TTC549 (cell line): ENCODE data around the gene VAMP1.

Source experiments
- FAIRE-seq: peaks from 2 replicates; lab custom pipeline; 2012; peaks lifted over from hg19 to GRCh38; lab: Jason Lieb, UNC

VAMP1 gene

DNA sequence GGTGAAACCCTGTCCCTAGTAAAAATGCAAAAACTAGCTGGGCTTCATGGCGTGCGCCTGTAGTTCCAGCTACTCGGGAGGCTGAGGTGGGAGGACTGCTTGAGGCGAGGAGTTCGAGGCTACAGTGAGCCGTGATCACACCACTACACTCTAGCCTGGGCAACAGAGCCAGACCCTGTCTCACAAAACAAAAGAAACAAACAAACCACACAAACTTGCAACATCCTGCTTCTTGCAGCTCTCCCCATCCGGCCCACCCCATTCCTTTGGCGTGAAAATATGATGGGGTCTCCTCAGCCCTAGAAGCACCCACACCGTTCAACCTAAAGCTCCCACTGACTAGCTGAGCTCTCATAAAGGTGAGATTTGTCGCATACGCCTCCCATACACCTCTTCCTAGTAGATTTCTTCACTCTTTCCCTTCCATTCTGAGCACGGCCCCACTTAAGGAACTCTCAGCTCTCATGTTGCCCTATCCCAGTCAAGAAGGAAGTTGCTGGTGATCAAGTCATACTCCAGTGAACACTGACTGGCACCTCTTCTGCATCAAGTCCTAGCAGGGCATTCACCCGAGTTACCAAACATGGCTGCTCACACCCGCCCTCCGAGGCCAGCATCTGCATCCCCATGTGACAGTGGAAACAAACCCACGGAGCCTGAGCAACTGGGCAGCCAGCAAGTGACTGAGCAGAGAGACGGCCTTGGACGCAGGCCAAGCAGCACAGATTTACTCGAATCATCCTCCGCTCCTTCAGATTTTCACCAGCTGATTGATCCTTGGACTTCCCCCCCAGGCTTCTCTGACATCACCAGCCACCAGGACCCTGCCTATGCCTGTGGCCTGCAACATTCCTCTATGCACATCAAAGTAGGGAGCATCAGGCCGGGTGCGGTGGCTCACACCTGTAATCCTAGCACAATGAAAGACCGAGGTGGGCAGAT lies 44.6 kb downstream of the VAMP1 start:
- FAIRE-seq, result no peak

DNA sequence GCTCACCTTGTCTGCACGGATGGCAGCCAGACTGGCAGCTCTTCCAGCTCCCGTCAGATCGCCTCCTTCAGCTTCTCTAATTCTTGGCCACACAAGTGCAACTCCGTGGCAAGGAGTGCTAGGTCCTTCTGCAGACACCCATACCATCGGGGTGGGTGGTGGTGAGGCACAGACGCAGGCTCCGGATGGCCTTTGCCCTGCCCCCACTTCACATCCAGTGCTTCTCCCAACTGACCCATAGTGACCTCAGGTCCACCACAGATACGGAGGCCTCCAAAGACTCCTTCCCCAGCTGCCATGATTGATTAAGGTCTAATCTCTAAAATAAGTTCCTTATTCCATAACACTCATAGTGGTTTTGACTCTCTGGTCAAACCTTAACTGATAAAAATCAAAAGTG lies 45.6 kb downstream of the VAMP1 start:
- FAIRE-seq, result no peak

DNA sequence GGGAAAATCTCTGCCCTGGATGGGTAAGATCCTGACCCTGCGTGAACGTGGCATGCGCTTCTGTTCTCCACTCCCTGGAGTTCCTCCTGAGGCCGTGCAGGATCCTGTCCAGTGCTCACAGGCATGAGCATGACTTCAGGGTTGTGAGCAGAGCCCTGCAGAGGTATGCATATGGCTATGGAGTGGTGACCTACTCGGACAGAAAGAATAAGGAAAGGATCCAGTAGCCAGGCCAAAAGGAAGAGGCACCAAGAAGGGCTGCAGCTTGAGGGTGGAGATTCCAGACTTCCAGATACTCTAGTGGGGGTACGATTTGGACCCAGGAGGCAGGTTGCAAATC lies 46.5 kb downstream of the VAMP1 start:
- no peak for FAIRE-seq

DNA sequence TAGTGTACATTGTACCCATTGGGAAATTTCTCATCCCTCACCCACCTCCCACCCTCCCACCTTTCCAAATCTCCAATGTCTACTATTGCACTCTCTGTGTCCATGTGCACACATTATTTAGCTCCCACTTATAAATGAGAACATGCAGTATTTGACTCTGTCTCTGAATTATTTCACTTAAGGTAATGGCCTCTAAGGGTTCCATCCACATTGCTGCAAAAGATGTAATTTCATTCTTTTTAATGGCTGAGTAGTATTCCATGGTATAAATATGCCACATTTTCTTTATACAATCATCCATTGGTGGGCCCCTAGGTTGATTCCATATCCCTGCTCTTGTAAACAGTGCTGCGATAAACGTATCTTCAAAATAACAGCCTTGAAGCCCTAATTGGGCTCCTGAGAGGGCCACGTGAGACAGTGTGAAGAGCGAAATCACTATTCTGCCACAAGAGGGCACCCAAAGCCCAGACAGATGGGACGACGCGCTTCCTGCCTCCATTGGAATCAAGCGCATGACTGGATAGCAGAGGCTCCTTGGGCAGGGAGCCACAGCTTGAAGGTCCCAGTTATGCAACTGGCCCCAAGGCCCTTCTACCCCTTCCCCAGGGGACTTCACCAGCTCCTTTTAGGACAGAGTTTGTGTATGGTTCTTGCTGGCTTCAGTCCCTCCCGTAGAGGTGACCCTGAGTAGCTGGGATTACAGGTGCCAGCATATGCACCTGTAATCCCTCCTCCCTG lies 47.0 kb downstream of the VAMP1 start:
- peak; percentile 73 for FAIRE-seq

DNA sequence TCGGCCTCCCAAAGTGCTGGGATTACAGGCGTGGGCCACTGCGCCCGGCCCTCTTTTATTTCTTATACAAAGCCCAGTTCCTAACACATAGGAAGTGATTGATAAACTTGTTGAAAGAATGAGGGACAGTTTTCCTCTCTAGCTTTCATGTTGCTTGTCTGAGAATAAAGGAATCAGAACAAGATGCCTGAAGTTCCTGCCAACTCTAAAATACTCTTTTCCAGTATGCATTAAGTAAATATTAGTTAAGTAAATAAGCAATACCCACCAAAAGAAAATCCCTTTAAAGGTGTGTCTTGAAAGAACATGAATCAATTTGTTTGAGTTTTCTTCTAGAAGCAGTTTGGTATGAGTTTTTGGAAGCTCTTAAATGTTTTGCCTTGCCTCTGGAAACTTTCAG lies 50.1 kb downstream of the VAMP1 start:
- FAIRE-seq, result no peak

DNA sequence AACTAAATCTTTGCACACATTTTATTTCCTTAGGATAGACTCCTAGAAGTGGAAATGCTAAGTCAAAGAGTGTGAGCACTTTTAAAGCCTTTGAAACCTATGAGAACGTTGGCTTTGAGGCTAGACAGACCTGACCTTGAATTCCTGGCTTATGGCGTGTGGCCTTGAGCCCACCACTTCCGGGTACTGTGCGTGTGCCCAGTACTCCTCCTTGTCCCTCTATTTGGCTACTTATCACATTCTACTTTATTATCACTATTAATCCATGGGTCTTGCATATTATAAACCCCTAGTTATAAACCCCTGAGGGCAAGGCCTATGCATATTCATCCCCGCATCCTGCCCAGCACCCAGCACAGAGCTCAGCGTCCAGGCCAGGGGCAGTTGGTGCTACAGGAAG lies 51.7 kb downstream of the VAMP1 start:
- FAIRE-seq, result no peak

DNA sequence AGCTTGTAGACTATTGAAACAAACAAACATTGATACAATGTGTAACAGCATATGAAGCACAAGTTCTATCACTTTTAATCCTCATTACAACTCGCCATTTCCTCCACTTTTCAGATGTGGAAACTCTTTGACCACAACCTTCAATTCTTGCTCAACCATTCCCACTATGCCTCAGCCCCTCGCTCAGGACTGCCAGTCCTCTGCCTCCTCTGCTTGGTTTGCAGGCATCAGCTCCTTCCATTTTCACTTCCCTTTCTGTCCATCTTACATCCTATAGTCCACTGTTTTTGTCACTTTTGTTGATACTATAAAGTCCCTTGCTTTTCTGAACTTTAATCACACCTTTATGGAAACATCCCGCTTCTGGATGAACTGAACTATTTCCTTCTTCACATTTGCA lies 53.9 kb downstream of the VAMP1 start:
- FAIRE-seq, result no peak
